Ovary (tissue), 3 donors: Measurements from ENCODE around the gene C1QA.

Experiments
- CTCF ChIP-seq, 3 donors: fragments of 450-650 bp in 2 of 3; fragments of 200-600 bp in 1 of 3; IDR thresholded peaks; one replicate each; pipeline versions ENCODE4 v1.5.1 to v1.8.0; 2016 to 2022; ENCODE audit warnings: antibody characterized with exemption in 3 of 3, mild to moderate bottlenecking in 1 of 3
- EP300 ChIP-seq: sonication (generic); formaldehyde crosslinking; IDR thresholded peaks from one replicate; pipeline ENCODE4 v1.6.1; 2017; ENCODE audit warnings: antibody characterized with exemption
- POLR2A ChIP-seq: fragments of 450-650 bp; IDR thresholded peaks from one replicate; pipeline ENCODE4 v1.6.1; 2017; ENCODE audit warnings: antibody characterized with exemption, mild to moderate bottlenecking, moderate library complexity
- donor health status: DM: no; HTN: no; CAD: no.

GRCh38 chr1:22666412-22666811, 30.0 kb downstream of the C1QA start:
- TF ChIP-seq POLR2A, result no peak
- no peak for TF ChIP-seq CTCF (IDR thresholded peaks at IDR 0.05)
- TF ChIP-seq EP300, result no peak
